ENCODE data around the gene ANKS1B.
"Not testable (repeated sequence)": the region's sequence is repeated elsewhere in the genome, so short reads cannot be mapped to it uniquely, and the experiment has no call there.

ANKS1B gene

DNA sequence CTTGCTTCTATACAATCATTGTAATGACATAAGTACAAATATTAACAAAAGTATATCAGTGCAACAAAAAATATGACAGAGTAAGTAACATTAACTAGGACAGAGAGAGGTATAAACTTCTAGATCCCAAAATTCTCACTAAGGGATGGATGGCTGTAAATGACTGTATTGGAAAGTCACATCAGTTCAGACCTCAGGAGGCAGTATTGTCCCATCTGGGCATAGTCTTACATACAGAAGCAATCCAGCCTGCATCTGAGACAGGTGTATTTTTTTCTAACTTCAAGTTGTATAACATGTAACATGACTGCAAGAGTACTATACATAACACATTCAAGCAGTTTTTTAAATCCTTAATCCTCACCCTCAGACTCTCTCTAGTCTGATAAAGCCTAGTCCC, 238.2 kb downstream of the ANKS1B start:
- no peak for DNase-seq

DNA sequence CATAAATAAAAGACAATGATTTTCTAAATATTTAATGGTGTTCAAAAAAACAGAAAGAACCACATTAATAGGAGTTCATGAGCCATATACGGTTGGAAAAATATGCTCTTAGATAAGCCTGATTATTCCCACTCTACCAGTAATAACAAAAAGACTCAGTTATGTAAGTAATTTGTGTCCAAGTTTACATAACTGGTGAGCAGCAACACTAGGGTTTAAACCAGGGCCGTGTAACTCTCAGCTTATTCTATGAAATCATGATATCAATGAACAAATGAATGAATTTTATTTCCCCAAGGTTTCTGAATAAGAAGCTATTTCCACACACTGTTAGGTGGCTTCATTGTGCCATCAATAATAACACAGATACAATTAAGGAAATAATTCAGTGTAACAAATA, 238.8 kb downstream of the ANKS1B start:
- DNase-seq = no peak

DNA sequence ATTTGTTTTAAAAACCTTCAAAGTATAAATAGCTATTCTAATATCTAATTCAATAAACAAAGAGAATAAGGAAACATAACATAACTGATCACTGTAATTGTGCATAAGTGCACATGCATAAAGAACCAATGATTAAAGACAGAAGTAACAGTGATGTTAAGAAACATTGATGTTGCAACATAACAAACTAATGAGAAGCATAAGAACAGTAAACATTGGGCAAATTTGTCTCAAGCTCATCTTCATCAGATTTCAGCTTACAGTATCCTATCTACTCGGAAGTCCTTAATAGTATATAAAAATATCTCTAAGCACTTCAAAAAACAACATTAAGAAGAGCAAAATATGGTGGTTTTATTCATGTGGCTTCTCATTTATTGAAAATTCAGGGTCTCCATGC, 239.6 kb downstream of the ANKS1B start:
- no peak for DNase-seq

DNA sequence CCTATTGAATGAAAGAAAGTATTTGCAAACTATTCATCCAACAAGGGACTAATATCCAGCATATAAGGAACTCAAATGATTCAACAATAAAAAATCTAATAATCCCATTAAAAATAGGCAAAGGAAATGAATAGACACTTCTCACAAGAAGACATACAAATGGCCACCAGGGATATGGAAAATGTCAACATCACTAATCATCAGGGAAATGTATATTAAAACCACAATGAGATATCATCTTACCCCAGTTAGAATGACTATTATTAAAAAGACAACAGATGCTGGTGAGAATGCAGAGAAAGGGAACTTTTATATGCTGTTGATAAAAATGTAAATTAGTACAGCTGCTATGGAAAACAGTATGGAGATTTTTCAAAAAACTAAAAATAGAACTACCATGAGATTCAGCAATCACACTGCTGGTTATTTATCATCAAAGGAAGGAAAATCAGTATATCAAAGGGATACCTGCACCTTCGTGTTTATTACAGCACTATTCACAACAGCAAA, 247.9 kb downstream of the ANKS1B start:
- DNase-seq = no peak

DNA sequence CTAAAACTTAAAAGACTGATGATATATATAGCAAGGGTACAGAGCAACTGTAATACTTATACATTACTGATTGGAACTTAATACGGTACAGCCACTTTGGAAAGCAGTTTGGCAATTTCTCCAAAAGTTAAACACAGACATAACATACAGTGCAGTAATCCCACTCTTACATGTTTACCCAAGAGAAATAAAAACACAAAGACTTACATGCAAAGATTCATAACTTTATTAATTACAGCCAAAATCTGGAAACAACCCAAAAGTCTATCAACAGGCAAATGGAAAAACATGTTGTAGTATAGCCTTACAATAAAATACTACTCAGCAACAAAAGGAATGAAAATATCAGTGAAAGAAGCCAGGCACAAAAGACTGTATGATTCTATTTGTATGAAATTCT, 252.6 kb downstream of the ANKS1B start:
- no peak for DNase-seq

DNA sequence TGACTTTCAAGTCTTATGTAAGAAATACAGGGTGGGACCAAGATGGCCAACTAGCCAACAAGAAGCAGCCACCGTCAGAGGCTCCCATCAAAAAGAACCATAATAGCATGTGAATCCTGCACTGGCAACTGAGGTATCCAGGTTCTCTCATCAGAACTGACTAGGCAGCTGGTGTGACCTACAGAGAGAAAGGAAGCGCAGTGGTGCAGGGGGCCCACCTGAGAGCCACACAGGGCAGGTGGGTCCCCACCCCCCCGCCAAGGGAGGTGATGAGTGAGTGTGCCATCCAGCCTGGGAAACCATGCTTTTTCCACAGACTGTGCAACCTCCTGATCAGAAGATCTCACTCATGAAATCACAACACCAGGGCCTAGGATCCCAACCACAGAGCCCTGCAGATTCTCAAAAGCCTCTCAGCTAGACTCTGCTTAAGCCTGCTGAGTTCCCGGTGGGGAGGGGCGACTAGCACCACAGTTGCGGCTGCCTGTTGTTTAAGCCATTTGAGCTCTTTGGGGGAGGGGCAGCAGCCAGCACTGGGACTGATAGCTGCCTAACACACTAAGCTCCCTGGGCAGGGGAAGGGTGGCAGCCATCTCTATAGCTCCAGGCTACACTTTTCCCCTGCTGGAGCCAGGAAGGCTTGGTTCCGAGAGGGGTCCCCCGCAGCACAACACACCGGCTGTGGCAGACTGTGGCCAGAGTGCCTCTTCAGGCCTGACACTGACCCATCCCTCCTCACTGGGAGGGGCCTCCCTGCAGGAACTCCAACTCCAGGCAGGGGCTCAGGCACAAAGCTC, 261.8 kb downstream of the ANKS1B start:
- no peak for DNase-seq

DNA sequence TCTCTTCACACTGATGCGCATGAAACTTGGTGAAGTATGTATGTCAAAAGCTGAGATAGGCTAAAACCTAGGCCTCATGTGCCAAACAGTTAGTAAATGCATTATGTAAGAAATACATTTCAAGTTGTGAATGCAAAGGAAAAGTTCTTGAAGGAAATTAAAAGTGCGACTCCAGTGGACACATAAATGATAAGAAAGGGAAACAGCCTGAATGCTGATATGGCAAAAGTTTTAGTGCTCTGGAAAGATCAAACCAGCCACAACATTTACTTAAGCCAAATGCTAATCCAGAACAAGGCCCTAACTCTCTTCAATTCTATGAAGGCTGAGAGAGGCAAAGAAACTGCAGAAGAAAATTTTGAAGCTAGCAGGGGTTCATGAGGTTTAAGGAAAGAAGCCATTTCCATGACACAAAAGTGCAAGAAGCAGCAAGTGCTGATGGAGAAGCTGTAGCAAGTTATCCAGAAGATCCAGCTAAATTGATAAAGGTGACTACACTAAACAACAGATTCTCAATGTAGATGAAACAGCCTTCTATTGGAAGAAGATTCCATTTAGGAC, 262.9 kb downstream of the ANKS1B start:
- DNase-seq = no peak

DNA sequence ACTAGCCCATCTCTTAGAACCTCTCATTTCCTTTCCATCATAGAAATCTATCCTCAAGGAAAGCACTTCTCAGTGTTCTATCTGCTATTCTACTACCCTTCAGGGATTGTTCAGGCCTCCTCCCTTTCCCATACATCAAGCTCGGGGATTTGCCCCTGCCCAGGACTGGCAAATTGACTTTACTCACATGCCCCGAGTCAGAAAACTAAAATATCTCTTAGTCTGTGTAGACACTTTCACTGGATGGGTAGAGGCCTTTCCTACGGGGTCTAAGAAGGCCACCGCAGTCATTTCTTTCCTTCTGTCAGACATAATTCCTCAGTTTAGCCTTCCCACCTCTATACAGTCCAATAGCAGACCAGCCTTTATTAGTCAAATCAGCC, 264.7 kb downstream of the ANKS1B start:
- not testable (repeated sequence) for DNase-seq

DNA sequence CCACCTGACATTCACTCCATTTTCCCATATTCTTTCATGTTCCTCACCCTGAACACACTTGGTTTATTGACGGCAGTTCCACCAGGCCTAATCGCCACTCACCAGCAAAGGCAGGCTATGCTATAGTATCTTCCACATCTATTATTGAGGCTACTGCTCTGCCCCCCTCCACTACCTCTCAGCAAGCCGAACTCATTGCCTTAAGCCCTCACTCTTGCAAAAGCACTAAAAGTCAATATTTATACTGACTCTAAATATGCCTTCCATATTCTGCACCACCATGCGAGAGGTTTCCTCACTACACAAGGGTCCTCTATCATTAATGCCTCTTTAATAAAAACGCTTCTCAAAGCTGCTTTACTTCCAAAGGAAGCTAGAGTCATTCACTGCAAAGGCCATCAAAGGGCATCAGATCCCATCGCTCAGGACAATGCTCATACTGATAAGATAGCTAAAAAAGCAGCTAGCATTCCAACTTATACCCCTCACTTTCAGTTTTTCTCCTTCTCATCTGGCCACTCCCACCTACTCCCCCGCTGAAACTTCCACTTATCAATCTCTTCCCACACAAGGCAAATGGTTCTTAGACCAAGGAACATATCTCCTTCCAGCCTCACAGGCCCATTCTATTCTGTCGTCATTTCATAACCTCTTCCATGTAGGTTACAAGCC, 265.2 kb downstream of the ANKS1B start:
- not testable (repeated sequence) for DNase-seq

DNA sequence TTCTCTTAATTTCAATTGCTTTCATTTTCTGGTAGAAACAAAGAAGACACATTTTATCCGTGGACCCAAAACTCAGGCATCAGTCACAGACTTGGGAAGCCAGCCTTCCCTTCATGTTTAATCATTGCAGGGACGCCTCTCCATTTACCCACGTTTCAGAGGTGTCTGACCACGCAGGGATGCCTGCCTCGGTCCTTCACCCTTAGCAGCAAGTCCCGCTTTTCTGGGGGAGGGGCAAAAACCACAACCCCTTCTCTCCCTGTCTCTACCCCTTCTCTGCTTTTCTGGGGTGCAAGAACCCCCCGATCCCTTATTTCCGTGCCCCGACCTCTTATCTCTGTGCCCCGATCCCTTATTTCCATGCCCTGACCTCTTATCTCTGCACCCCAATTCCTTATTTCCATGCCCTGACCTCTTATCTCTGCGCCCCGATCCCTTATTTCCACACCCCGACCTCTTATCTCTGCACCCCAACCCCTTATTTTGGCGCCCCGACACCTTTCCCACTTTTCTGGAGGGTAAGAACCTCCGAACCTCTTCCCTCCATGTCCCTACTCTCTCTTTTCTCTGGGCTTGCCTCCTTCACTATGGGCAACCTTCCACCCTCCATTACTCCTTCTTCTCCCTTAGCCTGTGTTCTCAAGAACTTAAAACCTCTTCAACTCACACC, 268.8 kb downstream of the ANKS1B start:
- DNase-seq = not testable (repeated sequence)

DNA sequence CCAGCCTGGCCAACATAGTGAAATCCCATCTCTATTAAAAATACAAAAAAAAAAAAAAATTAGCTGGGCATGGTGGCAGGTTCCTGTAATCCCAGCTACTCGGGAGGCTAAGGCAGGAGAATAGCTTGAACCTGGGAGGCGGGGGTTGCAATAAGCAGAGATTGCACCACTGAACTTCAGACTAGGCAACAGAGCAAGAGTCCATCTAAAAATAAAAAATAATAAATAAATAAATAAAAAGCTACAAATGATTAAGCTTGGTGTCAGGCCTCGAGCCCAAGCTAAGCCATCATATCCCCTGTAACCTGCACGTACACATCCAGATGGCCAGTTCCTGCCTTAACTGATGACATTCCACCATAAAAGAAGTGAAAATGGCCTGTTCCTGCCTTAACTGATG, 269.8 kb downstream of the ANKS1B start:
- not testable (repeated sequence) for DNase-seq

DNA sequence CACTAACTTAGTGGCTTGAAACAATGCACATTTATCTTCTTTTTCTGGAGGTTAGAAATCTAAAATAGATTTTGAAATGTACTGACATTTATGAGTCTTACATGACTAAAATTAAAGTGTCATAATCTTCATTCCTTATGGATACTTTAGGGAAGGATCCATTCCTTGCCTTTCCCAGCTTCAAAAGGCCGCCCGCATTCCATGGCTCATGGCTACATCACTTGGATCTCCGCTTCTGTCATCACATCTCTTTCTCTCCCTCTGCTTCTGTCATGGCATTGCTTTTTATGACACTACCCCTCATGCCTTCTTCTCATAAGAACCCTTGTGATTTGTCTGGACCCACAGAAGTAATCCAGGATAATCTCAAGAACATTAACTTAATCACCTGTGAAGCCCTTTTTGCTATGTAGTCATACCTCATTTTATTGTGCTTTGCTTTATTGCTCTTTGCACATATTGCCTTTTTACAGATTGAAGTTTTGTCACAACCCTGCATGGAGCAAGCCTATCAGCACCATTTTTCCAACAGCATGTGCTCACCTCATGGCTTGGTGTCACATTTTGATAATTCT, 270.7 kb downstream of the ANKS1B start:
- no peak for DNase-seq

DNA sequence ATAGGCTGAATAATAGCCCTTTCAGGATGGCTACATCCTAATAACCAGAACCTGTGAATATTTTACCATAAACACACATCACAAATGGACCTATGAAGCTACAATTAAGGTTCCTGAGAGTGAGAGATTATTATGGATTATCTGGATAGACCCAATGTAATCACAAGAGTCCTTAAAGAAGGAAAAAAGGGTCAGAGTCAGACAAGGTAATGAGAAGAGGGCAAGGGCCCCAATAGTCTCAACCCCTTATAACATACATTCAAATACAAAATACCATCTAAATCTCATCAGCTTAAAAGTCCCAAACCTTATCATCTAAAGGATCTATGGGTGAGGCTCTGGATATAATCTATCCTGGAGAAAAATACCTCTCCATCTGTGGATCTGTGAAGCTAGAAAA, 272.5 kb downstream of the ANKS1B start:
- DNase-seq = no peak

DNA sequence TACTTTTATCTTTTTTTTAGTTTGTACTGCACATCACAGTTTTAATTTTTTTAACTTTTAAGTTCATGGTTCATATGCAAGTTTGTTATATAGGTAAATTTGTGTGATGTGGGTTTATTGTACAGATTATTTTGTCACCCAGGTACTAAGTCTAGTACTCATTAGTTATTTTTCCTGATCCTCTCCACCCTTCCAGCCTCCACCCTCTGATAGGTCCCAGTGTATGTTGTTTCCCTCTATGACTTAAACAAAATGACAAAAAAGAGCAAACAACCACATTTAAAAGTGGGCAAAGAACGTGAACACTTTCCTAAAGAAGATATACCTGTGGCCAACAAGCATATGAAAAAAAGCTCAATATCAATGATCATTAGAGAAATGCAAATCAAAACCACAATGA, 273.5 kb downstream of the ANKS1B start:
- no peak for DNase-seq

DNA sequence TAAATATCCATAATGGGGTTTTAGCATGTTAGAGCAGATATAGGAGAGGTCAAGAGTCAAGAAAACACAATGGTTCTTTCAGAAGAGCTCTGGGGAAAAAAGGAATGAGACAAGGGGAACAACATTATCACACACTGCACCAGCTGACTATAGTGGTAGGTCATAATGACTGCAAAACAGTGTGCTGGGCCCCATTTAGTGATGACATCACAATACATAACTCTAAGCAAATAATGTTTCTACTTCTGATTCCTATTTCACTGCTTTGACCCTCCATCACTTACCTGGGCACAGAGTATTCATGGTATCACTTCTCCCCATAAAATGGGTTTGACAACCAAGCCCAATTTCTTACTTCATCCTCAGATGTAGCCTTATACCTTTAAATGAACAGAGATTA, 275.1 kb downstream of the ANKS1B start:
- no peak for DNase-seq

DNA sequence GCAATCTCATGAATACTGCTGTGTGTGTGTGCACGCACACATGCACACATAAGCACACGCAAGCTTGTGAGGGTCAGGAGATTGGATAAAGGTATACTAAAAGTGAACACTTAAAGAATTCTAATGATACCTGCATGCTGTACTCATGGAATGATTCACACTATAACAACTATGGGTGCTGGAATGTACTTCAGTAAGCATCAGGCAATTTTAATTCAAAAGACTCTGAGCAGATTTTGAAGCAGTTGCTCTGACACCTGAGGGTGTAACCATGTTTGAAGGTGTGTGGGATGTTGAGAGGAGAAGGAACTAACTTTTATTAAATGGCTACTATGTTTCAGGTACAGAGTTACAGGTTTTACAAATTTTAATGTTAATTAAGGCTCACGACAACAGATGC, 275.6 kb downstream of the ANKS1B start:
- no peak for DNase-seq

DNA sequence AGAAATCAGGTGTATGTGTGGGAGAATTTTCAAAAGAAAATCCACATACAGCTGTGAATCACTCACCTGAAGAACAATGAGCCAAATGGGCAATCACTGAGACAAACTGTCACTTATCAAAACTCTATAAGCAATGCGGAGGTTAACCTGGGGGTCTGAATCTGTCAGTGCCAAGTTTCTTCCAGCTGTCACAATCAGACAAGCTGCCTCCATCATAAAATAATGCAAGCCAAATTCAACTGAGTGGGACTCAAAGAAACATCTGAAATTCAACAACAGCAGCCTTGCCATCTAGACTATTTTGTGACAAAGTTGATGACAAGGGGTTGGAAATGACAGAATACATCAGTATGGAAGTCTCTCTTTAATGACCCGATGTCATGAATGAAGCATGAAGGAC, 276.9 kb downstream of the ANKS1B start:
- DNase-seq = no peak

DNA sequence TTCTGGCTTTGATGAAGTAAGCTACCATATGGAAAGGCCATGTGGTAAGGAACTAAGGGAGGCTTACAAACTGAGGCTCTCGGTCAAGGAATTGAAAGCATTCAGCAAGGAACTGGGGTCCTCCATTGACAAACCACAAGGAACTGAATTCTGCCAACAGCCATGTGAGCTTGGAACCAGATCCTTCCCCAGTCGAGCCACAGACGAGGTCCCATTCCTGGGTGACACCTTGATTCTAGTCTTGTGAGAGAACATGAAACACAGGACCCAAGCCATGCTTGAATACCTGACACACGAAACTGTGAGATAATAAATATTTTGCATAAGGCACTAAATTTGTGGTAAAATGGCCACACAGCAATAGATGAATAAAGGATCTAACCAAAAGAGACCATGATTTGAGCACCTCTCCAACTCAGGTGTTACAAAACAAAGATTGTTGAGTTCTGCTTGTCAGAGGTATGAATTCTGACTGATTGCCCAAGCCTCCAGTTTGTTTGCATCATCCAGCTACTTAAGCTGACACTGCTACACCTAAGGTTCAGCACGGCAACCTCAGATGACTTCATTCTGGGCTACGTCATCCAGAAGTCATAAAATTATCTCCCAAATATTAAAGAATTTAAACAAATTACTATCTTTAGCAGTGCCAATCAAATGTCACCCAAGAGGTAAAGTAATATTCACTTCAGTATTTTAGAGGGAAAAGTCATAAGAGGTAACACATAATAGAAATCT, 277.8 kb downstream of the ANKS1B start:
- no peak for DNase-seq

DNA sequence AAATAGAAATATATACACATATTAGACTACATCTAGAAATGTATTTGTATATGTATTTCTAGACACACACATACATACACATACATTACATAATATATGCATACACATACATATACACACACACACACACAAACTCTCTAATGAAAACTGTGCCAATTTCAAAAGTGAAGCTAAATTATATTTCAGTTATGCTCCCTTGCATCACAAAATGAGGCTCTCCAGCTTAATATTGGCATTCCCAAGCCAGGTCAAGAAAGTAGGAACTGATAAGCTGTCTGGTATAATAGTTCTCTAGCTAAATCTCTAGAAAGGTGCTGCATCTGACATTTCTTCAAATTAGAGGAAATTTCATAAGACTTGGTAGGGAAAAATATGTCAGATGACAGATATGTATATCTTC, 280.3 kb downstream of the ANKS1B start:
- DNase-seq = no peak

DNA sequence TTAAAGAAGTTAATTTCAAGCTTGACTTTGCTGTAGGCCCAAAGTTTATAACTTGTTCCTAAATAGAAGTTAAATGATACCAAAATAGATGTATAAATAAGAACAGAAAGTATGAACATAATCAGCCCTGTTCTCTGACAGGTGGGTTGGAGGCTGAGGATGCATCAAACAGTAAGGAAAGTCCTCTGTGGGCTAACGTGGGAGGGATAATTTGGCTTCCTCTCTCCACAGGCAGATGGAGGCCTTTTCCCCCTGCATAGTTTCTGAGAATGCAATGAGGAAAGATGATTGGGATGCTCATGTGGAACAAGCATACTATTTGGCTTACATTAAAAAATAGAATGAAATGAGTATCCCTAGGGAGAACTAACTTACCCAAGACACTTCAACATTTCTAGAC, 280.7 kb downstream of the ANKS1B start:
- no peak for DNase-seq

DNA sequence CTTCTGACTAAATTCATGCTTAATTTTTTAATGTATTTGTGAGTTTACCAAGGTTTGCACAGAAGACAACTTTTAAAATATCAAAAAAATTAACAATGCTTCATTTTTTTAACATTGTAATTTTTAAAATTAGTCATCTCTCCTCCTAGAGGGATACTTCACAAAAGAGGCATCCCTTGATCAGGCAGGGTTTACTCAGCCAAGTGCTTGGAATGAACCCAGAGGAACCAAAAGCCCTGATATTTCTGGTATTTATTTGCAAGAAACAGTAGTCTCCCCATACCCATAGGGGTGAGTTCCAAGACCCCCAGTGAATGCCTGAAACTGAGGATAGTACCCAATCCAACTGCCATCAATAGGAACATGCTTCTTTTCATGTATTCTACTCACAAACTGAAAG, 284.7 kb downstream of the ANKS1B start:
- DNase-seq = no peak

DNA sequence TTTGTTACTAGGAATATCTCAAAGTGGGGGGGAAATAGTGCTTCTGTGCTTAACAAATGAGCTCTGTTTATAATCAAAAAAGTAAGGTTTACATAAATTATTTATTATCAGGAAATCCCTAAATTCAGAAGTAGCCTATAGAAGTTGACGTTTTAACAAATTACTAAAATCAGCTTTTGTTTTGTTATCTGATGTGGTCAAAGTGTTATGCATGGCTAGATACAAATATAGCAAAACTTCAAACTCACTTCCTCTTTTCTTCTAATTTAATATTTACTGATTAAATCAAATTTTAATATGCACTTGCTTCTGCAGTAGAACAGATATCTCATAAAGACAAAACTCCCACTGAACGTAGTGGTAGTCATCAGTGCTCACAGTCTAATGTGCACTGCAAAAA, 289.7 kb downstream of the ANKS1B start:
- DNase-seq = no peak
